GM12873 (cell line): ENCODE measurements around the gene NACC1.

ENCODE experiments used
- CTCF ChIP-seq: IDR thresholded peaks from 2 replicates; pipeline ENCODE4 v1.5.1; 2012; ENCODE audit warnings: low read depth, mild to moderate bottlenecking, moderate library complexity, low read length, control low read depth; ENCODE audit not compliant: insufficient read depth; ENCODE audit errors: missing control alignments

Gene NACC1

GRCh38 chr19:13162724-13163608, 44.9 kb downstream of the NACC1 start:
- no peak for TF ChIP-seq CTCF

- TF ChIP-seq CTCF, result no peak
Measured at GRCh38 chr19:13163609-13164342, 45.7 kb downstream of the NACC1 start.

- no peak for TF ChIP-seq CTCF
Measured at GRCh38 chr19:13164343-13165161, 46.5 kb downstream of the NACC1 start.

- no peak for TF ChIP-seq CTCF
Measured at GRCh38 chr19:13165162-13165997, 47.3 kb downstream of the NACC1 start.

GRCh38 chr19:13169769-13170168, 51.7 kb downstream of the NACC1 start:
- no peak for TF ChIP-seq CTCF

GRCh38 chr19:13171146-13171545, 53.1 kb downstream of the NACC1 start:
- no peak for TF ChIP-seq CTCF
